Keratinocyte (primary cell): ENCODE results near the gene TCHP.

Experiments used
- CTCF ChIP-seq, 3 experiments: IDR thresholded peaks in 1 of 3; conservative IDR thresholded peaks in 1 of 3; optimal IDR thresholded peaks in 1 of 3; 2 replicates in 2 of 3; 3 replicates in 1 of 3; pipeline versions ENCODE3 to v1.5.1; 2011; ENCODE audit warnings: low read length in 3 of 3, mild to moderate bottlenecking in 3 of 3, moderate library complexity in 2 of 3, control low read depth in 1 of 3, inconsistent platforms in 1 of 3; ENCODE audit not compliant: insufficient read depth in 2 of 3; ENCODE audit errors: extremely low read depth in 1 of 3
- EZH2 ChIP-seq: IDR thresholded peaks from one replicate; pipeline ENCODE4 v1.6.1; 2012; ENCODE audit warnings: inconsistent platforms, mild to moderate bottlenecking, low read length, moderate library complexity

GRCh38 chr12:109920261-109920780, 20.2 kb downstream of the TCHP start:
- TF ChIP-seq CTCF (optimal IDR thresholded peaks at IDR 0.05 in 1 of 3, IDR thresholded peaks at IDR 0.05 in 1 of 3, conservative IDR thresholded peaks at IDR 0.05 in 1 of 3; ENCODE audit: extremely low read depth in 1 of 3, insufficient read depth in 2 of 3, low read length in 3 of 3) (no peak), EZH2 (no peak)
